ACHN (cell line): ENCODE results near the gene SLC2A2.
A peak's percentile ranks its signal among the peaks of the same experiment; 100 is the strongest.
"Not testable (repeated sequence)": the region's sequence is repeated elsewhere in the genome, so short reads cannot be mapped to it uniquely, and the experiment has no call there.

ENCODE experiments used
- DNase-seq: peaks from one replicate; pipeline ENCODE4 v3.0.0-alpha.2; 2015
- in situ Hi-C: cut with HindIII; loops from 2 replicates; pipeline ENCODE4 v1.10.0; 2017; ENCODE audit warnings: low sequenced_read_pairs, low pct_ligation_motif_present, low pct_unique_long_range_greater_than_20kb

The SLC2A2 gene

DNA sequence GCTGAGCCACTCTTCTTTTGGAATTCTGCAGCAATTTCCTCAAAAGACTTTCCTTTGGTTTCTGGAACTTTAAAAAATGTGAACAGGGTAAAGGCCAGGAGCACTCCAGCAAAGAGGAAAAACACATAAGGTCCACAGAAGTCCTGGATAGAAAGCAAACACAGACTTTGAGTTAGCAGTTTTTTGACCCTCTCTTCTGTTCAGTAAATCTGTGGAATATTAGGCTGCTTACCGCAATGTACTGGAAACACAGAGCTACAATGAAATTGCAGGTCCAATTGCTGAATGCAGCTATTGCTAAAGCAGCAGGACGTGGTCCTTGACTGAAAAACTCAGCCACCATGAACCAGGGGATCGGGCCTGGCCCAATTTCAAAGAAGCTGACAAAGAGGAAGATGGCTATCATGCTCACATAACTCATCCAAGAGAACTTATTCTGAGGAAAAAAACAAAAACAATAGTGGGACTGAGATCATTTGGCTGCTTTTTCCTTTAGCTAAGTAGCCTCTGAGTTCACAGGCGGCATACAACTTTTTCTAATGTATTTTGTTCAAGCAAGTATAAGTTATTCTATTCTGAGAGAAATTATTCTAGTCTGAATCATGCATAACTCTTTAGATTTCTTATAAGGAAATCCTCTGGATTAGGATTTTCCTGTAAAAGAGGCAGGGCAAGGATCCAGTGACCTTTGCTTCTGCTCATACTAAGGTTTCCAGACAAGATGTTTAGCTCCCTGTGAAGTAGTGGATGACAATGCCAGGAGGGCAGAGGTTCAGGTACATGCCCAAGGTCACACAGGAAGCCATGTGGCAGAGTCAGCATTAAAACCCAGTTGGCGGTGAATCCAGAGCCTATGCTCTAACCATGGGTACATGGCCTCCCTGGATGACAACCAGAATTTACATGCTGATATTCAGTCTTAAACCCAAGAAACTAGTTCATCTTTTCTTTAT, 28.3 kb downstream of the SLC2A2 start:
- DNase-seq = no peak
- in situ Hi-C loops = no loop called here

GRCh38 chr3:170992854-170993253, 33.7 kb downstream of the SLC2A2 start:
- in situ Hi-C loops = no loop called here
- DNase-seq = no peak

GRCh38 chr3:170991664-170992063, 34.9 kb downstream of the SLC2A2 start:
- in situ Hi-C loops = no loop called here
- DNase-seq = no peak

DNA sequence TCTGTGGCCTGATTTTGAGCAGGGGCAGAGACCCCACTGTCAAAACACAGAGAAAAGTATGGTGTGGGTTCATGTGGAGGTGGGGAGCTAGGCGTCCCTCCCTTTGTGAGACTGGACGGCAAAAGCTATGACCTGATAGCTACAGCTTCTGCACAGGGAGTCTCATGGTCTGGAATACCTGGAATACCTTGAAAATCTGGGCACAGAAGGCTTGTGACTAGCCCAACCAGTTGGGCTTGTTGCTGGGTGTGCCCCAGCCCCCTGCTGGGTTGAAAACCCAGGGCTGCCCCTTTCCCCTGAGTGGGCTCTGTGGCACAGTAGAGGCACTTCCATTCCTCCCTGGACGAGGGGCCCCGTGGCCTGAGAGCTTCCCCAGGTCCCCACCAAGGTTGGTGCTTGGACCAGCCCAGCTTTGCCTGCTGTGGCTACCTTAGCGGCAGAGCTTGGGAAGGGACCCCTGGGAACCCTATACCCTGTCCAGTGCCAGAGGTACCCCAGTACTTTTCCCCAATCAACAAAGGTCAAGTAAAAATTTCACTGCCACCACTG, 37.3 kb downstream of the SLC2A2 start:
- in situ Hi-C loops = no loop called here
- DNase-seq = no peak

- in situ Hi-C loops = no loop called here
- DNase-seq = no peak
Observed at GRCh38 chr3:170988378-170988777, 38.1 kb downstream of the SLC2A2 start.

GRCh38 chr3:170985304-170985703, 41.2 kb downstream of the SLC2A2 start:
- in situ Hi-C loops = no loop called here
- DNase-seq = no peak

DNA sequence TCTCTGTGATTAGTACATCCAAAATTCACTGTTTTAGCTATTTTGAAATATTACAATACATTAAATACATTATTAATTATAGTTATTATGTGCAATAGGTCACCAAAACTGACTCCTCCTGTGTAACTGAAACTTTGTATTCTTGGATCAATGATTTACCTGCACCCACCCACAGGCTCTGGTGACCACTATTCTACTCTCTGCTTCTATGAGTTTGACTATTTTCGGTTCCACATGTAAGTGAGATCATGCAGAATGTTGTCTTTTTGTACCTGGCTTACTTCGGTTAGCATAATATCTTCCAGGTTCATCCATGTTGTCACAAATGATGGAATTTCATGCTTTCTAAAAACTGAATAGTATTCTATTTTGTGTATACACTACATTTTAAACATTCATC, 43.8 kb downstream of the SLC2A2 start:
- in situ Hi-C loops = no loop called here
- DNase-seq = no peak

GRCh38 chr3:170980399-170980798, 46.1 kb downstream of the SLC2A2 start:
- in situ Hi-C loops = no loop called here
- DNase-seq = no peak

DNA sequence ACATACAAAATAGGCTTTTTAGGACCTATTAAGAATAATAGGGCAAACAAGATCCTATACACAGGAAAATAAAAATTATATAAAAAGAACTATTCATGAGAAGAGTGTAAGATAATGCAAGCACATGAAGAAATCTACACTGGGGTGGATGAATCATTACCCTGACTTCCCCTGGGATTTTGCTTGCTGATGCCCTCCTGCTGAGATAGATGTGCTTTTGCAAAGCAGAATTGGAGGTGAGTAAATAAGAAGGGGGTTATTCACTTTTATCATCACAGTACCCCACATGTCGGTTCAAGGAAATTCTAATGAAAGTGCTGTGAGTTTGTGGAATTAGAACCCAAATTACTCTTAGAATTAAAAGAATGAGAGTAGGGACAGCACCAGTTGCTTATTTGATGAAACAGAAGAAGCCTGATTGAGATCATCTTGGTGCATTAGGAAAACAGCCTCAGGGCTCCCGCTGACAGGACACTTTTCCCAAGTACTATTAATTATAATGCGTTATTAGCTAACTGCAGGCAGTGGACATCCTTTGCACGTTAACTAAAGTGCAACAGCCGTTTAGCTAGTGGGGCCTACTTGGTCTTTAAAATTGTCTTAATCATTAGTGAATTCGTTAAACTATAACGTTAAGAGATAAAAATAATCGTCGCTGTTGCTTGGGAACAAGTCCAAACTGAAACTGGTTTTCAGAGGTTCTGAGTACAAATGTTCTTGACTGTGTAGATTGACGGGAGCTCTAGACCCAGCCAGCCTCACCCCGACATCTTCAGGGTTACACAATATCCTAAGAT, 48.4 kb downstream of the SLC2A2 start:
- in situ Hi-C loops = no loop called here
- DNase-seq = peak; percentile 69

GRCh38 chr3:170976190-170976519, 50.4 kb downstream of the SLC2A2 start:
- DNase-seq = no peak
- in situ Hi-C loops = no loop called here

DNA sequence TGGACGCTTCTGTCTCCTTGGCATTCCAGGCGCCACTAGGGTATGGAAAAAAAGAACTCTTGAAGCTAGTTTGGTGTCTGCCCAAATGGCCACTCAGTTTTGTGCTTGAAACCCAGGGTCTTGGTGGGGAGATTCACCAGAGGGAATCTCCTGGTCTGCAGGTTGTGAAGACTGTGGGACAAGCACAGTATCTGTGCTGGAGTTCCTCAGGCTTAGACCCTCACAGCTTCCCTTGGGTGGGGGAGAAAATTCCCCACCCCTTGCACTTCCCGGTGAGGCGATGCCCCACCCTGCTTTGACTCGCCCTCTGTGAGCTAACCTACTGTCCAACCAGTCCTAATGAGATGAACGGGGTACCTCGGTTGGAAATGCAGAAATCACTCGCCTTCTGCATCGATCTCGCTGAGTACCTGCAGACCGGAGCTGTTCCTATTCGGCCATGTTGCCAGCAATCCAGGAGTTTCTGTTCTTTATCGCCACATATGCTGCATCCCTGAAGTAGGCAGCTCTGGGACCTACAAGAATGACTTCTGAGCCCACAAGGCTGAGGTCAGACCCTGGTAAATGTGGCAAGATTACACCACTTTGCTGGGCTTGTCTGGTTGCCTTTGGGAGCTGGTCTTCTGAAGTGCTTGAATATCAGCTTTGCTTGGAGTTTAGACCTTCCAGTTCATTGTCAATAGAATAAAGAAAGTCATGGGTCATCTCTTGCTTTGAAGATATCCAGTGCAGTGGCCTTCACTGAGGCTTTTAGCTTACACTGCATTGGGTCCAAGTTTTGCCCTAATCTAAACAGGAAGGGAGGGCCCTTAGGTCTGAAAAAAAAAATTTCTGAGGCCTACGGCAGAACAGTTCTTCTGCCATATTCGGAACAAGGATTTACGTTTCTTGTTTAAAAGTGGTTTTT, 51.0 kb downstream of the SLC2A2 start:
- no peak for DNase-seq
- in situ Hi-C loops = no loop called here

DNA sequence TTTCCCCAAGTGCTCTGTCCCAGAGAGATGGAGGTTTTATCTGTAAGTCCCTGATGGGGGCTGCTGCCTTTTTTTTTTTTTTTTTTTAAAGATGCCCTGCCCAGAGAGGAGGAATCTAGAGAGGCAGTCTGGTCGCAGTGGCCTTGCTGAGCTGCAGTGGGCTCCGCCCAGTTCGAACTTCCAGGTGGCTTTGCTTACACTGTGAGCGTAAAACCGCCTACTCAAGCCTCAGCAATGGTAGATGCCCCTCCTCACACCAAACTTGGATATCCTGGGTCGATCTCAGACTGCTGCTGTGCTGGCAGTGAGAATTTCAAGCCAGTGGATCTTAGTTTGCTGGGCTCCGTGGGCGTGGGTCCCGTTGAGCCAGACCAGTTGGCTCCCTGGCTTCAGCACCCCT, 51.6 kb downstream of the SLC2A2 start:
- no peak for DNase-seq
- in situ Hi-C loops = loop anchor here (25.0 kb wide), 1 partner anchor 187 kb away; no protein-coding TSS in a partner anchor

- in situ Hi-C loops = loop anchor here (25.0 kb wide), 1 partner anchor 189 kb away; no protein-coding TSS in a partner anchor
- not testable (repeated sequence) for DNase-seq
Observed at GRCh38 chr3:170972917-170973316, 53.6 kb downstream of the SLC2A2 start.

- DNase-seq = no peak
- in situ Hi-C loops = loop anchor here (25.0 kb wide), 1 partner anchor 195 kb away; no protein-coding TSS in a partner anchor
Observed at GRCh38 chr3:170967126-170967525, 59.4 kb downstream of the SLC2A2 start.

DNA sequence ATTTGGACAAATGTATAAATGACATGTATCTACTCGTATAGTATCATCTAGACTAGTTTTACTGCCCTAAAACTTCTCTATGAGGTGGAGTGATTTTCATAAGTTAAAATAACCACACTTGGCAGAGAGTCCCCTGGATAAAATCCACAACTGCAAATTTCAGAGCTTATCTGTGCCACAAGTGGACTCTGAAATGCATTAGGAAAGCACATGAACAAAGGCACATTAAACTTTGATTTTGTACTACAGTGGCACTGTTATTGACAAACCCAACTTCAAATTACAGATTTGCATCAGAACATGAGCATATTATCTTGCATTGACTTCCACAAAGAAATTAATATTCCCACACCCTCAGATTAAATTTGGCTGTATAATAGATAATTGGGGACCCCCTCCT, 60.0 kb downstream of the SLC2A2 start:
- no peak for DNase-seq
- in situ Hi-C loops = loop anchor here (25.0 kb wide), 1 partner anchor 196 kb away; no protein-coding TSS in a partner anchor

GRCh38 chr3:170962411-170962810, 64.1 kb downstream of the SLC2A2 start:
- in situ Hi-C loops = loop anchor here (25.0 kb wide), 1 partner anchor 200 kb away; no protein-coding TSS in a partner anchor
- DNase-seq = no peak

- DNase-seq = peak; percentile 59
Observed at GRCh38 chr3:170961616-170962400, 64.7 kb downstream of the SLC2A2 start.

More at GRCh38 chr3:170961616-170962400, 64.7 kb downstream of the SLC2A2 start:
- in situ Hi-C loops = loop anchor here (25.0 kb wide), 1 partner anchor 200 kb away; no protein-coding TSS in a partner anchor
